Measurements from ENCODE around the gene RAB2B.

Gene RAB2B

DNA sequence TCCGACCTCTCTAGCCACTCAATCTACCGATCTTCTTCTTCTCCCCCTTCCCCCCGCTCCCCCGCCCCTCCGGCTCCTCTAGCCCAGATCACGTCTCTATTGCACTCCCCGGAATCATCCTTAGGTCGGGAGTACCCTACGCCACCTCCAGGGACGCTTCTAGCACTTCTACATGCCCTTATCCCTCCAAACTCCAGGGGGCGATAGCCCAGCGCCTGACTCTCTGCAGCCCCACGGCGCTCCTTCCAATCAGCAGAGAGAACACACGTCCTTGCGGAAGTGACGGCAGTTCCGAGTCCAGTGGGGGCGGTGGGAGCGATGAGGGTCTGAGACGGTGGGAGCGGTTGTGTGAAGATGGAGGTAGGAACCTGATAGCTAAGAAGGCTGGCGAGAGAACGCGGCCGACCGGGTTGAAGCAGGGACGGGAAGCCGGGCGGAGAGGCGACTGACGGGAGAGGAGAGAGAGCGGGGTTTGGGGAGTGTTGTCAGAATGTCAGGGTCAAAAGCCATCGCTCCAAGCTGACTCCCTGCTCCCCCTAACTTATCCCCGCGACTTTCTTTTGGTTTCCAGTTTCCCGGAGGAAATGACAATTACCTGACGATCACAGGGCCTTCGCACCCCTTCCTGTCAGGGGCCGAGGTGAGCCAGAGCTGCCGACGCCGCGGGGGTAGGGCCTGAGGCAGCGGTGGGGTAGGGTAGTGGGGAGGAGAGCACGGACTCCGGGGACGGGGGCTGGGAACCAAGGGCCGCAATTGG, at the start of gene RAB2B, which contains the start of gene TOX4:
RAB2B (minus strand) TSS at position 35 of the 757 bp plus-strand sequence. CDS start 87 bp downstream, outside the sequence.
TOX4 (plus strand) TSS at position 271 of the 757 bp plus-strand sequence; CDS start at position 355, 84 bp downstream.
- DNase-seq: peak; percentile 99

DNA sequence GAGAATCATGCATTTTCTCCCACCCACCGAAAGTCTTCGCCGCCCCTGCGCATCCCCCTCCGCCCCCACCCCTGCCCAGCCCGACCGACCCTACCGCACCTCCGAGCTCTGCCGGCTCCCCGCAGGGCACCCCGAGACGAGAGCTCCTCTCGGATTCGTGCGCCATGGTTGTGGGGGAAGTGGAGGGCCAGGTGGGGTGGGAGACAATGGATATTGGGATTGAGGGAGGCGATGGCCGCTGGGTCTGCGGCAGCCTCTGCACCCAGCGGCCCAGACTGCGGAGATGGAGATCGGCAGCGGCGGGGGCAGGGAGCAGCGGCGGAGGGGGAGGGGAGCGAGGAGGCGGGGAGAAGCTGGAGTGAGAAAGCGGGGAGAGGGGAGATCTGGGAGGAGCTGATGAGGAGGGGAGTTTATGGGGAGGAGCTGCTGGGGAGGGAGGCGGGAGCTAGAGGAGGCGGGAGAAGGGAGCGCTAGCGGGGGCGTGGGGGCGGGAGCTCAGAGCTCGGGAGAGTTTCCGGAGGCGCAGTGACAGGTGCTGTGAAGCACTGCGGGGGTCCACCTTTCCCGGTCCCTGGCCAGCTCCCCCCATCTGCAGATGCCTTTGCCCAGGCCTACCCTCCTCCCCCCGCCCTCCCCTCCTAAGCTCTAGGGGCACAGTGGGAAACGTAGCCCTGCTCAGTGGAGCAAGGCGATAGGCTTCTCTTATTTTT, 49.4 kb upstream of the RAB2B start, which contains the start of gene SALL2:
SALL2 (minus strand) TSS at position 385 of the 710 bp plus-strand sequence; CDS start at position 166, 219 bp downstream.
- peak; percentile 71 for DNase-seq

DNA sequence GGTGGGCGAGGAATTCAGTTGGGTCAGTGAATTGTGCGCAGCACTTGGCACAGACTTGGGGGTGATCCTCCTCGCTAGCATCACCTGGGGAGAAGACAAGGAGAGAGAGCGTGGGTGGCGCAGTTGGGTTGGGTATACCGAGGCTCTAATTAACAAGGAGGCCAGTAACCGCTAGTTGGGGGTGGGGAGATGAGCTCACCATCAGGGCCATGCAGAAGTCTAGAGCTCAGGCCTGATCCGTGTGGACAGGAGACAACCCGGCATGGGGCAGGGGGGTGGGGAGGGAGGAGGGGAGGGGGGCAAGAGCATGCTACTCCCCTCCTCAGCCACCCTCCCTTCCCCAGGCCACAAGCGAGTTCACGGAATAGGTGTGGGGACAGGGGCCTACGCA, 48.8 kb upstream of the RAB2B start:
- no peak for DNase-seq

DNA sequence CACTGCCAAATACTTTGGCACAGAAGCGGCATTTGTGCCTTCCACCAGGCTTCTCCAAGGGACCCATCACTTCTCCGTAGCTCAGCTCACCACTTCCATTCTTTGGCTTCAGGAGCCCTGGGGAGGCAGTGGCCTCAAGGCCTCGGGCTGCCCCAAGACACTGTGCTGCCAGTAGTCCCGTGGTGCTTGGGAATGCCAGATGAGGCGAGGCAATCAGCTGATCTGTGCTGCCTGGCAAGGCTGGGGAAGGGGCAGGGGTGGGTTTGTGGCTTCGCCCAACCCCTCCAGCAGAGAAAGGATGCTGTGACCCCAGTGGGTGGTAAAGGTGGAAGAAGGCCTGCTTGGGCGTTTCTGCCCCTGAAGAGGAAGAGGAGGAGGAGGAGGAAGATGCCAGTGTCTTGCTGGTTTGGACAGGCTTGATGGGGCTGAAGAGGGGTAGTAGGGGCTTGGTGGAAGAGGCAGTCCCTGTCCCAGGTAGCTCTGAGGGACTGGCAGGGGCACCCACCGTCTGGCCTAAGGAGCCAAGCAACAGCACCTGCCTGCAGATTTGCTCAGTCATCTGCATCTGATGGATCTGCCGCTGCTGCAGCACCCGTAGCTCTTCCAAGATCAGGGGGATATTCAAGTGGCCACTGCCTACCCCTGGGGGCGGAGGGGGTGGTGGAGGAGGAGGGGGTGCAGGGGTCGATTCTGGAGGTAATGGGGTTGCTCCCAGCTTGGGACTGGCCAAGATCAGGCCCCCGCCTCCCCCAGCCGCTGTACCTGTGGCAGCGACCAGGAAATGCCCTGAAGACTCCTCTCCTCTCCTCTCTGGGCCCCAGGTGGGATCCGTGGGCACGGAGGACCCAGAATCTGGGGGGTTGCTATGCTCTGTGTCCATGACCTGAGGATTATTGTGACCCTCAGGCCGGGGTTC, 48.1 kb upstream of the RAB2B start:
- no peak for DNase-seq

DNA sequence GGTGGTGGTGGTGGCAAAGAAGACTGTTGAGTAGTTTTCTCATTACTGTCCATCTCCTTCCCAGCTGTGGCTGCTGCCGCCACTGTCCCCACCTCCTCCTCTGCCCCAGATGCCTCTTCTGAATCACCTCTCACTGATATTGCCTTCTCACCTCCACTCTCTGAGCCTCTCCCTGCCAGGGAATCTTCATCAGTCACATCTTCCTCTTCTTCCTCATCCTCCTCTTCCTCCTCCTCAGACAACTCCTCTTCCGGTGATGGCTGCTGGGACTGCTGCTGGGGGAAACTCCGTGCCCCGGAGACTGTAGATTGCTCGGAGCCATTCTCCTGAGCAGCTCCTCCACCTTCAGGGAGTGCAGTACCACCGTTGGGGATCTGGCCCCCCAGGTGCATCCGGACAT, 46.4 kb upstream of the RAB2B start:
- no peak for DNase-seq

DNA sequence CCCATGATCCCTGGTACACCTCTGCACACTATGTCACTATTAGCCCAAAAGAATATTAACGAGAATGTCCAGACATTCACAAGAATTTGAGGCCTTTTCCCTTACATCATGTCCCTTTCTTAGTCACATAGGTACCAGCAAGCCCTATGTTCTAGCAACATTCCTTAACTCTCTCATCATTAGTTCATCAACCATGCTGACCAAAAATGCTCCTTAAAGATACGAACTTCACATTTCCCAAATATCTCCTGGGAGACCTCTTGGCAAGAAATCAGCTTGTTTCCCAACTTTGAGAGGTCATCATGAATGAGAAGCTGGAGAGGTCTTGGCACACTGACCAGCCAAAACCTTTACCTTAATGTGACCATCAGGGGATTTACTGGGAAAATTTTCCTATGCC, 44.7 kb upstream of the RAB2B start:
- DNase-seq: no peak

DNA sequence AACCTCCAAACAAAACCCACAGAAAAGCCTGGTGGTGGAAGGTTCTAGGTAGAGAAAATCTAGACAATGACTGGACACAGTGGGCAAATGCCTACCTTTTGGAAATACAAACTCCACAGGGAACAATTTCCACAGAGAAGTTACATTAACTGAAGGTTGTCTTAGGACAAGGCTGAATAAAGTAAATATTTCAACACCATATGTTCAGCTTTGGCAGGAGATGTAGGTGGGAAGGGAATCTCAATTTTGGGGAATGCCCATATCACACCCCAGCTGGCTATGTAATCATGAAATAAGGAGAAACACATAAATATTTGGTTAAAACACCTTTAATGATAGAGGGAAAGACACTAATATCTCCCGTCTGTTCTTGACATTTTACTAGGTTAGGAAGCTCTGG, 44.0 kb upstream of the RAB2B start:
- no peak for DNase-seq

DNA sequence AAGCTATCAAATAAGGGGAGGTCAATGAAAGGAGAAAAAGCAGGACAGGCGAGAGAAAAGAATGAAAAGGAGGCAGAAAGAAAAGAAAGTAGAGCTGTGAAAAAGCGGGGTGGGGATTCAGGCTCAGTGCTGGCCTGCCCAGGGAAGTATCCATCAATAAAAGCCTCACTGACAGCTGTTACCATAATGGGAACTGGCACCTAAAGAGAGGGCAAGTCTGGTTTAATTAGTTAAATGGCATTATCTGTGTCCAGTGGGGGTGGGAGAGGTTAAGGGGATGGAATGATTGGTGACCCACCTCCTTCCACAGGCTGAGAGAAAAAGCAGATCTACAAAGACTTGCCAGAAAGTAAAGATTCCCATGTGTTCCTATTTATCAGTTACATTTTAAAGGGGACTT, 42.0 kb upstream of the RAB2B start:
- DNase-seq: no peak

DNA sequence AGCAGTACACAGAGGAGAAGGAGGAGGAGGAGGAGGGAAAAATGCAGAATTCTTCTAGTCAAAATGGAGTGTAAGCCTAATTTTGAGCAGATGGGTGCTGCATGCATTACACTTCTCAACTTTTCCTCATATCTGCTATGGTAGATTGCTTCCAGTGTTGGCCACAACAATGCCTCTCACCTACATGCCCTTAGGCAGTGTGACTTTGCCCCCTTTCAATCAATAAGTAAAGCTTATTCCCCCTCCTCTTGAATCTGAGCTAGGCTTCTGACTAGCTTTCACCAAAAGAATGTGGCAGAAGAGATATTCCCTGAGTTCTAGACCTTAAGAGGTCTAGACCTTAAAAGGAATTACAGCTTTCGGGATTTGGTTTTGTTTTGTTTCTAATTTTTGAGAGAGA, 37.6 kb upstream of the RAB2B start:
- no peak for DNase-seq

DNA sequence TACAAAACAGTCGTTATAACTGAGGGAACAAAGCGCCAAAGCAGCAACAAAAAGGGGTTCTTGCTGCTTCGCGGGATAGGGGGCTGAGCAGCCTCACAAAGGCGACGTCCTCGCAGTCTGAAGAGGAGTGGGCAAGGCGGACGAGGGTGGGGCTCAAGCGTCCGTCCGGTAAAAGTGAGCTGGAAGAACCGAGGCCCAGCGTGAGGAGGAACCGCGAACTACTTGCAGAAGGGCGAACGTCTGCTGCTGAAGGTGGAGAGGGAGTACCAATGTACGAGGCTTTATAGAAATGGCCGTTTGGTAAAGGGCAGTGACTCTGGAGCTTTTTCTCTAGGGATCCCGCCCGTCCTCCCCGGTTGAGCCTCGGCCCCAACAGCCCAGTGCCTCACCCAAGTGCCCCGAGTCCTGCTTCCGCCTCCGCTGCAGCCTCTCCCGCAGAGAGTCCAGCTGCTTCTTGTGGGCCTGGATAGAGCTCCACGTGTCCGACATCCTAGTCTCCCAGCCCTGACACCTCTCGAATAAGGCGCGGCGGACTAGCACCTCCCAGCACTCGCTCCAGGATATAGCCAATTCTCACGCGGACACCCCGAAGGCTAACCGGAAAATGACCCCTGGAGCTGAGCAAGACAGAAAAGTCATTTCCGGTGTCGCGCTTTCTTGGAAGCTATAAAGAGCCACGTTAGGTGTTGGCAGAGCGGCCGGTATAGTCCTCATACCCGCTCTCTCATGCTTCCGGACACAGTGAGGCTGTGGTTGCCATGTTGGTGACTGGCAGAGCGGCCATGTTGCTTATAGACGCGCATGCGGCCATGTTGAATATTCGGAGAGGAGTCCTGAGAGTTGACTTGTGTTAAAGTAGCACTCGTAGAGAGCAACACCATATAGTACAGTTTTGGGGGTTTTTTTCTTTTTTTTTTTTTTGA, 34.2 kb upstream of the RAB2B start, which contains the start of gene METTL3:
METTL3 (minus strand) TSS at position 606 of the 923 bp plus-strand sequence; CDS start at position 489, 117 bp downstream.
- DNase-seq: peak; percentile 99

DNA sequence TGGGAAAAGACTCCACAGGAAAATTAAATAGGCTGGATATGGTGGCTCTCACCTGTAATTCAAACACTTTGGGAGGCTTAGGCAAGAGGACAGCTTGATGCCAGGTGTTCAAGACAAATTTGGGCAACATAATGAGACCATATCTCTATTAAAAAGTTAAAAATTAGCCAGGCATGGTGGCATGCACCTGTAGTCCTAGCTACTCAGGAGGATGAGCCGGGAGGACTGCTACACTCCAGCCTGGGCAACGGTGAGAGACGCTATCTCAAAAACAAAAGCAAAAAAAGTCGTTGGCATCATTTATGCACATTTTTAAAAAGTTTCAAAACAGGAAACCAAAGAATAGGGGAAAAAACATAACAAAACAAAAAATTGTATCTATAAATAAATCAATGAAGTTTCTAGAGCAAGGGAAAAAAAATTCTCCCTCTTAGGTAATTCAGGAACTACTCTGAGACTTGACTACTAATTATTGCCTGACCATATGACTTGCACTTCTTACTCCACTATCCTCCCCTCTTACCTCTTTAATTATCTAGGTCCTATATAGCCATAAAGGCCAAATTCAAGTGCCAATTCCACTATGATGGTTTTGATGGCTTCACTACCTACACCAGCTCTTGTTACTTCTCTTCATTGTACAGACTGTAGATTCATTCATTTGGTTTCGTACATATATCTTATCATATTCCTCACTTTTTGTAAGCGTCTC, 32.8 kb upstream of the RAB2B start:
- DNase-seq: no peak

DNA sequence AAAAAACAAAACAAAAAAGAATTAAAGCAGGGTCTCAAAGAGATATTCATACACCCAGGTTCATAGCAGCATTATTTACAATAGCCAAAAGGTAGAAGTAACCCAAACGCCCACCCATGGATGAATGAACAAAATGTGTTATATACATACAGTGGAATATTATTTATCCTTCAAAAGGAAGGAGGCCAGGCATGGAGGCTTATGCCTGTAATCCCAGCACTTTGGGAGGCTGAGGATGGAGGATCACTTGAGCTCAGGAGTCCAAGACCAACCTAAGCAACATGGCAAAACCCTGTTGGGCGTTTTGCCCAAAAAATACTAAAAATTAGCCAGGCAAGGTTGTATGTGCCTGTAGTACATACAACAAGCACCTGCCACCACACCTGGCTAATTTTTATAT, 29.8 kb upstream of the RAB2B start:
- no peak for DNase-seq

DNA sequence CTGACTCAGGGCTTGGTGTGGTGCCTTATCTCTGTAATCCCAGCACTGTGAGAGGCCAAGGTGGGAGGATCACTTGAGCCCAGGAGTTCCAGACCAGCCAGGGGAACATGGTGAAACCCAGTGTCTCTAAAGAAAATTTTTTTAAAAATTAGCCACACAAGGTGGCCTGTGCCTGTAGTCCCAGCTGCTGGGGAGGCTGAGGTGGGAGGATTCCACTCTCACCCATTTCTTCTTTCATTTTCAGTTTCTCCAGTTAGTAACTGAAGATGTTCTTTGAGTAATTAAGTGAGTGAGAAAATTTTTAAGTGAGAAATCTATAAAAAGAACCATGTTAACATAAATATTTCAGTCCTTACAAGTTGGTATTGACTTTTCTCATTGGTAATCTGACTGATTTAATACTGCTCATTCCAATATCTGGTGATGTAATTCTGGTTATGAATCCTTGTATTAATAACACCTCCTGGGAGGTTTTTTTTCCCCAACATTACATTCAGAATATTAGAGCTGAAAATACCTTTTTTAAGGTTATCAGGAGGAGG, 28.3 kb upstream of the RAB2B start:
- DNase-seq: no peak

DNA sequence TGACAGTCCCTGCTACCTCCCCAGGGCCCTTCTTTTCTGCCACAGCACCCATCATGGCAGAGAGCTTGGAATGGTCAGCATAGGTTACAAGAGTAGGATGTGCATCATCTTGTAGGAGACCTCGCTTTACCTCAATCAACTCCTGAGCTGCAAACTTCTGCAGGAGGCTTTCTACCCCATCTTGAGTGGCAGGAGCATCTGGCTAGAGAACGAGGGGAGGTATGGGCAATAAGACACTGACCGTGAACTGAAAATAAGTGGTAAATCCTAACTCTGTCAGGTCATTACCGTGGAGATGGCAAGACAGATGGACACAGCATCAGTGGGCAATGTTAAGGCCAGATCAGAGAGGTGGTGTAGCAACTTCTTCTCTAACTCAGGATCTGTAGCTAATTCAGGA, 26.6 kb upstream of the RAB2B start:
- DNase-seq: no peak

DNA sequence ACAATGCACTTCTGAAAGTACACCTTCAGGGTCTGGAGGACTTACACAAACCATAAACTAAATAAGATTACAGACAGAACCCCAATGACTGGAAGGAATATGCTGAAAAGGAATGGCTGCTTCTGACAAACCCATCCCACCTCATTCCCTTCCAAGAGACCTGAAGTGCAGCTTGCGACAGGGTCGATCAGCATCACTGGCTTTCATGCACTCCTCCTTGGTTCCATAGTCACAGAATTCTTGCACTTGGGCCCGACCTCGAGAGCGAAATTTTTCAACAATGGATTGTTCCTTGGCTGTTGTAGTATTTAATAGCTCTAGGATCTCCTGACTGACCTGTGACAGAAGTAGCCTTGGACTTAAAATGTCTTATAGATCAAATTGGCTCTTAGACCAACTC, 24.8 kb upstream of the RAB2B start:
- DNase-seq: no peak

DNA sequence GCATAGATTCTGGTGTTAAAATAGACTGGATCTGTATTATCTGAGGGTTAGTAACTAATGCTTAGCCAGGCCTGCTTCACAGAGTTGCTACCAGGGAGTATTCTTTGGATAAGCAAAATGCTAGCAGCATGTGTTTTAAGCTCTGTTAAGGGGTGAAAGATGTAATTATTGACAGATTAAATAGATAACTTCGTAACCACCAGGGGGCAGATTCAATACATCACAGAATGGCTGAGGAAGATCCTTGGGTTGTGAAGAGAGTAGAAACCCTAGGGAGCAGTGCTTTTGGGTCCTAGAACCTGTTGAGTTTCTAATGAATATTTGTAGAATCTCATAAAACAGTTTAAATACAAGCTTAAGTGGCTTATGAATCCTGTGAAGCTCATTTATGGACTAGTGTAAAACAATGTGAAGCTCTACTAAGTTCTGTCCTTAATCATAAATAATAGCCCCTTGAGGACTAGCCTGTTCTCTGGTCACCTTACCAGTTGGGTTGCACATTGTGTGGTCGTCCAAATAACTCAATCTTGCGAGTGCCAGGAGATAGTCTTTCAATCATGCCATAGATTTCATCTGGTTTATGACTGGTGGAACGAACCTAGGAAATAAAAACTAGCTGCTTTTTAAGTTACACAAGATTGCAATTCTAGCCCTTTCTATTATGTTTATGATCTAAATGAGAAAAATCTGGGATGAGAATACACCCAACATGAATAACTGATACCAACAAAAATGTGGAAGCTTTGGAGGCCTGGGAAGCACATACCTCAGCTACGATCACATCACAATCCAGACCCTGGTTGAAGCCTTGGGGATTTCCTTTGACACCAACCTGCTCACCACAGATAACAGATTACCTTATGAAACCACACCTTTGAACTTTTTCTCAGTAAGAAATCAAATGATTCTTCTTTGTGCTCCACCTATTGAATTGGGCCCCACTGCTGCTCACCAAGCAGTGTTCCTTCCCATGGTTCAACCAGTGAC, 22.1 kb upstream of the RAB2B start:
- DNase-seq: peak; percentile 71

DNA sequence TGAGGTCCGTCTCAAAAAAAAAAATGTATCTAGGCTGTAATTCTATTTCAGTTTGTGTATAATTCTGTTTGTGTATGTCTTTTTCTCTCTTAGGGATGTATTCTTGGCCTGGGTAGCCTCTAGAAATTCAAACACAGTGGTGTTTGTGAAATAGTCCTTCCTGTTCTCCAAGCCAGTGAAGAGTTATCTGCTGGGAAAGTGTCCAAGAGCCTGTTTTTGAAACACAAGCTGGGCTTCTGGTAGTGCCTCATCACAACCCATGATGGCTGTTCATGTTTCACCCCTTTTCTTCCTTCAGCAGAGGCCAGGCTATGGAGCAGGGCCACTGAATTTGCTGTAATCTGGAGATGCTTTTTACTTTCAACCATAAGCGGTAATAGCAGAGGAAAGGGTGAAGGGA, 19.7 kb upstream of the RAB2B start:
- no peak for DNase-seq

DNA sequence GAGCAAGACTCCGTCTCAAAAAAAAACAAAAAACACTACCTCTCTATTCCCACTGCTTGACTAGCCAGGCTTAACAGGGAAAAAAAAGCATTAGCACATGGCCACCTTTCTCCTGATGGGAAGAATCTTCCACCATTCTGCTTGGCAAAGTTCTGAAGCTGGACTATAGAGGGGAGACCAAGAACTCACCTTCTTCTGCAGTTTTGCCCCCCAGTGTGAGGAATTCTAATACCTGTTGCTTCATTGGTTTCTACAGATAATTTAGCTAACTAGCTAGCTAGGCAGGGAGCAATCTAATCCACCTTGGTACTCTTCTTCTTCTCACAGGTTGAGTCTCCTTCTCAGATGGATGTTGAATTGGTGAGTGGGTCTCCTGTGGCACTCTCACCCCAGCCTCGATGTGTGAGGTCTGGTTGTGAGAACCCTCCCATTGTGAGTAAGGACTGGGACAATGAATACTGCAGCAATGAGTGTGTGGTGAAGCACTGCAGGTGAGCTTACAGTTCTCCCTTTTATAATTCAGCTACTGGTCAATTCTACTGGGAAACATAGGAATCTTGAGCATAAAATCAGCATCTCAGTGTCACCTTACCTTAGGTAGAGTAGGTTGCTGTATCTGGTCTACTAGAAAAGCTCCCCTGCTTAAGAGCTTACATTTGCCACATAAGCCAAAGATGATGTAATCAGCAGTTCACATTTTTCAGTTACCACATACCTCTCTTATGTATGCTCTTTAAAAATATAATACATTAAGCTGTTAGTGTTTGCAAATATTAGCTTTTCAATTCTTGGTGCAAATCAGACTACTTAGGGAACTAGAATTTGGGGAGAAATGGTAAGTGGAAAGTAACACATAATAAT, 18.4 kb upstream of the RAB2B start:
- no peak for DNase-seq

All from kidney glomerular epithelial cell (primary cell).